HG03064 (cell line): ENCODE data around the gene ZFHX3.

Experiments used
- ATAC-seq: cut with Tn5 transposase; IDR thresholded peaks from one replicate; pipeline ENCODE4 v1.9.1; 2021; ENCODE audit warnings: low read depth; ENCODE audit not compliant: unreplicated experiment

The ZFHX3 gene

DNA sequence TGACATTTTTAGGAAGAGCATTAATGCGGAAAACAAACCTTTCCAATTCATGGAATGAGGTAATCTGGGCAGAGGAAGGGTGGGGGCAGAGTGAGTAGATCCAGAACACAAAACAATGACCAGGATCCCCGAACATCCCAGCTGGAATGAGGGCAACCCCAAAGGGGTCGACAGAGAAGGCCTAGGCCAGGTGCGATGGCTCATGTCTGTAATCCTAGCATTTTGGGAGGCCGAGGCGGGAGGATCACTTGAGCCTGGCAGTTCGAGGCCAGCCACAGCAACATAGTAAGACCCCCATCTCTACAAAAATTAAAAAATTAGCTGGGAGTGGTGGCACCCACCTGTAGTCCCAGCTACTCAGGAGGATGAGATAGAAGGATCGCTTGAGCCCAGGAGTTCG lies 64.7 kb downstream of the ZFHX3 start:
- ATAC-seq, result no peak

DNA sequence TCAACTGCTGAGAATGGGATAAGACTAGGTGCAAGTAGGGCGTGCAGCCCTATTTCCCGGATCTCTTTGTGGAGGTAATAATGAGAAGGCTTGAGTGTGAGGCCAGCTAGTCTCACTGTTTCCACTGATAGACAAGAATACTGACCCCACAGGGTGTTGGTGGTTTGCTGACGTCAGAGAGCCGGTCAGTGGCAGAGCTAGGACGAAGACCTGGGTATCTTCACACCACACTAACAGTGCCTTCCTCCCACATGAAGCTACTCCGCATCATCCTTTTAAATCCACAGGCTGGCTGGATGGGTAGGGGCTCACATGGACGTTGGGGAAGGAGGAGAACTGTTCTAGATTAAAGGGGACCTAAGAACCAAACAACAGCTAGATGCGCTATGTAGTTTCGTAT lies 68.0 kb downstream of the ZFHX3 start:
- ATAC-seq, result no peak

DNA sequence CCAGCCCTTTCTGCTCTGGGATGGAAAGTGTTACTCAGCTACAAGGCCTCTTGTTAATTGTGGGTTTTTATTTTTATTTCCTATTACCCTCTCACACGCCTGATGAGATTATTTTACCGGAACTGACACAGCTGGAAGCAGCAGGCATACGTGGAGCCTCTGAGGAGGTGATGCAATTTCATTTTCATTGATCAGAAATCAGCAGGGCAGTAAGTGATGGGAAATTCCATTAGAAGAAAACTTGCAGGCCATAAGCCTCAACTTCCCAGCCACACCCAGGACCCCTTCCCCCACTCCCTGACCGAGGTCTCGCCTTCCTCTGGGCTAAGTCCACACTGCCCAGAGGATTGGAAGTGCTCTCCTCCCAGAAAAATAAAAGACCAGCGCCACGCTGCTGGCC lies 69.7 kb downstream of the ZFHX3 start:
- ATAC-seq, result no peak

DNA sequence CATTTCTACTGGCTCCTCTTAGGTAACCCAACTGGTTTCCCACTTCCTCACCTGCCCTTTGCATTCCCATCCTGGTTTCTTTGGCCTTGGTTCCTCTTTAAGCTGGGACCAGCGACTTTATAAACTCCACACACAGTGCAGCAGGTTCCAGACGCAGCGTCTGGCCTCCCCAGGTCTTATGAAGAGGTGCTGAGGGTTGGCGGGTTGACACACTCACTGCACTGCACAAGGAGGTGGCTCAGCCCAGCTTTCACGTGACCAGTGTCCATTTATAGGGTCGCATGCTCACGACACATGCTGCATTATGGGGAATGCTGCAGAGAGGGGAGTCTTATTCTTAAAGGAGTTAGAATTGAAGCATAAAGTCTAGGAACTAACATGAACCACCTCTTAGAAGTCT lies 70.8 kb downstream of the ZFHX3 start:
- no peak for ATAC-seq

DNA sequence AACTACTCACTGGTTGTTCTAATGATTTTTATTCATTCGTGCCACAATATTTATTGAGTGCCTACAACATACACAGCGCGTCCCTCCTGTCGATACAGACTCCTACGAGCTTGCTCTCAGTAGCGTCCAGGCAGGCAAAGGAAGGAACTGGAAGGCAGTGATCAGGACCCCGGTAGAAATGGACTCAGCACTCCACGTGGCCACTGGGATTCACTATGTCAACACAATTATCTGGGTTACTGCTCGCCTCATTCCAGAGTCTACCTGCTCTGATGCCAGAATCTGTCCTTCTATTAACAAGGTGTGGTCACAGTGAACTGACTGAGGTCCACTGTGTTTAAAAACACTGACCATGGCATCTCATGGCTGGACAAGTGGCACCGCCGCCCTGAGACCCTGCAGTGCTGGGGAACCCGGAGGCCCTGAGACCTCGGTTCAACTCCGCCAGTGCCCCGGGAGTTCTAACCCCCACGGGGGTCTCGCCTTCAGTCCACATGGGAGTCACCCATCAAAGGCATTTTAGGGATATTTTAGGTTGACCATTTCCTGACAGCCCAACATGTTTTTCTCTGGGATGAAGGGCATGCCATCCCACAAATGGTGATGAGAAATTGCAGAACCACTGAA lies 71.4 kb downstream of the ZFHX3 start:
- no peak for ATAC-seq

DNA sequence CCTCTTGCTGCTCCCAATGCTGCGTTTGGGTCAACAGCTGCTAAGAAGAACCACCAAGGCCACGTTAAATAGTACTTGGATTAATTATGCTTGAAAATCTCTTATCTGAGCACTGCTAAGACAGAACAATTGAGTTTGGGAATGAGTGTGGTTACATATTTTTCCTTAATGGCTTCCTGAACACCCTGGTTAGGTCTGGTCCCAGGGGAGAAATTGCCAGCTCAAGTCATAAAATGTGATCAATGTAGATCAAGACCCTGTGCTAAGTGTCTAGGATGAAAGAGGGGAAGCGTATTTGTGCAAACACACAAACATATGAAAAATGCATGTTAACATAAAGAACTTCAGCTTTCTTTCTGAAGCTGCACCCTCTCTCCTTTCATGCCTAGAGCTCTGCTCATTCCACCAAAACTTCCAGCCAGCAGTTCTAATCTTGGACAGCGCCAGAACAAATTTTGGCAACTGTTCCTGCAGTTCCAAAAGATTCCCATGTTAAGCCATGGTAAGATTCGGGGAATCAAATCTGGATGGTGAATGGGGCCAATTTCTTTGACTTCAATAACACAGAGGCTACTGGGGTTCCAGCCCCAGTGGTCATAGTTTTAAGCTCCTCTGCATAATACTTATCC lies 72.0 kb downstream of the ZFHX3 start:
- ATAC-seq, result no peak

DNA sequence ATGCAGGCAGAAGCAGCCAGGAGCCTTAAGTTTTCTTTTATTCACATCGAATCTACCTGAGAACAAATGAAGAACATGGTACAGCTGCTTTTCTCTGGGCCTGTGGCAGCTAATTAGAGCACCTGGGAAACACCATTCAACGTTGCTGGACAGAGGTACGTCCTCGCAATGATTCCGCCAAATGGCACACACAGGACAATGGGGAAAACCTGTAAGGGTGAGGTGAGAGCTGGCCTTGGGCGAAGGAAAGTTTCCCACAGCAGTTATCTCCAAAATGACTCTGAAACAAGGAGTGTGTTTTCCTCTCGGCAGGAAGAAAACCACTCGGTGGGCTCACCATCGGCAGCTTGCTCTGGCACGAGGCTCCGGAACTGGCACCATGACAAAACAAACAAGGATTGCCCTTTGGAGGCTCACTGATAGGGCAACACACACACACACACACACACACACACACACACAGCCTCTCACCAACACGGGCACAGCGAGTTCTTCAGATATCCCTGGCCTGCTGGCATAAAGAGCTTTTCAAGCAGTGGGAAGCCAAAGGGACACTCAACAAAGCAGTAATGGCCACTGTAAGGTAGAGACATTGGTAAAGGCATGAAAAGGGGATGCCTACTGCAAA lies 73.7 kb downstream of the ZFHX3 start:
- no peak for ATAC-seq

DNA sequence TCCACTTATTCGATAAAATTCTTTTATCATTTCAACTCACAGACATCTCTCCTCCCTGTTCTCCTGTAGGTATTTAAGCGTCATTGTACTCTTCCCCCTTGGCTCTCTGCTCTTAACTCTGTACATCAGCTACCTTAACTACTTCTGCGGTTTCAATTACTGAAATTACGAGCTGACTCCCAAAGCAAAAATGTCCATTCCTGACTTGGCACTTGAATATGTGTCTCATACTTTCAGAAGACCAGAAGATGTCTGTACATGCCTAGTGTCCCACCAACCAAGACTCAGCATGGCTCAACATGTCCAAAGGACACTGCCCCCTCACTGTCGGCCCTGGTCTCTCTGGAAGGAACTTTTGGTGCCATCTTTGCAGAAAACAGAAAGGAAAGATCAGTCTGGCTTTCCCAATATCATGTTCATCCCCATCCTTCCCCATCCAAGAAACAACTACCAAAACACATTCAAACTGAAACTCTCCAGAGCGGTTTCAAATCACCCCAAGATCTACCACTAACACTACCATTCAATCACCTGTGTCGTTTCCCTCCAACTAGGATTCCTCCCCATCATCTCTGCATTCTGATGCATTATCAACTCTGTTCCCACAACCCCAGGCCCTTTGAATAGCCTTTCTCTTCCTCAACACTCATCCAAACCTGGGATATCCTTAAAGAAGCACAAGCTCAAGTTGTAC lies 74.9 kb downstream of the ZFHX3 start:
- no peak for ATAC-seq

DNA sequence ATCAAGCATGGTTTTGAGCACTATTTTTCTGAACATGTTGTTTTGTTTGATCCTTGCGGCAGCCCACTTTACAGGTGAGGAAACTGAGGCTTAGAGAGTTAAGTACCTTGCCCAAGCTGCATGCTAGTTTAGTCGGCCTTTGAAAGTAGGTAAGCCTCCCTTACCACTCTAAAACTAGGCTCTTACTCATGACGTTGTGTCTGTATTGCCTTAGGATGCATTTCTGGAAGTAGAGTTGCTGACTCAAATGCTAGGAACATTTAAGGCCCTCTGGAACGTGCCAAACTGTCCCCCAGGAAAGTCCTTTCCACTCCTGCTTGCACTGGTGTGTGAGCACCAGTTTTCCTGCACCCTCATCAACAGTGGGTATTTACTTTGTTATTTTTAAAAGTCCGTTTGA lies 76.6 kb downstream of the ZFHX3 start:
- ATAC-seq, result no peak

DNA sequence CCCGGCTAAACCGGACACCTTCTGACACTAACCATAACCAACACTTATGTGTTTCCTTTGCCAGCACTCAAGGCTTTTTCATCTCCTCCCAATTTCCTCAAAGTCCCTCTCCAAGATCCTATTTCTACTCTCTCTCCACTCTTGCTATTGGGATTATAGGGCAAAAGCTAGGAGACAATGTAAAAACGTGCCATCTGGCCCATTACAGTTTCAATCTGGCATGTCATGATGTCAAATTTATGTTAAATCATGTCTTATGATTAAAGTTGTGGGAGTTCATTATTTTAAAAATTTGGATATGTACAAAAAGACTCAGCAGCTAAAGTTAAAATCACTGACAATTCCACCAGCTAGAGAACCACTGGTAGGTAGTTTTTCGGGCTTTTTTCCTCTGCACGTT lies 77.3 kb downstream of the ZFHX3 start:
- ATAC-seq, result no peak

DNA sequence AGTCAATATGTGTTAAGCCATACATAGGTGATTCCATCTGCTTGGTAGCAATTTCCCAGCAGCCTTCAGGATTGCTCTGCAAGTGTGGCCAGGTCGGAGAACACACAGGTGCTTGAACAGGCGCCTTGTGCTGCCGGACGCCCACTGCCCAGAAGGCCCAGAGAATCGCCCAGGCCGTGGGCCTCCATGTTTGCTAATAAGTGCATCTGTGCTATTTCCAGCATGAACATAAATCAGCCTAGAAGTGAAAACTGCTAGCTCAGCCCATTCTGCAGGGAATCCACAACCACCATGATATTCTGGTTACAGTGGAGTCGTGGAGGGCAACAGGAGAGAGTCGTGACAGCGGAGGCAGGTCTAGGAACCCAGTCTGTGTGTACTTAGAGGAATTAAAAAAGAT lies 78.1 kb downstream of the ZFHX3 start:
- ATAC-seq, result no peak

DNA sequence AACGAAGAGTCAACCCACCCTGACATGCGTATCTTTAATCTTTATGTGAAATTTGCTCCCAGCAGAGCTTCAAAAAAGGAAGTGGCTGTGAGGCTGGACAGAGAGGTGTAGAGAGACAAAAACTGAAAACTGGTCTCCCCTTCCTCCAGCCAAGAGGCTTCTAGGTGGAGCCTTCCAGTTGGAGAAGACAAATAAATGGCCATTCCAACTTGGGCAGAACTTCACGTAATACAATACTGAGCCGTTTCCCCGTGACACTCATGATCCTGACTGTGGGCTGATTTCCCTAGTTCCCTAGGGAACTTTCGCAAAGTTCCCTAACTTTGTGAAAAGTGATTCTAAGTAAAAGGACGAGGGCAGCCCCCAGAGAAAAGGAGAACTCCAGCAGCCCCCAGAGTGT lies 78.8 kb downstream of the ZFHX3 start:
- no peak for ATAC-seq

DNA sequence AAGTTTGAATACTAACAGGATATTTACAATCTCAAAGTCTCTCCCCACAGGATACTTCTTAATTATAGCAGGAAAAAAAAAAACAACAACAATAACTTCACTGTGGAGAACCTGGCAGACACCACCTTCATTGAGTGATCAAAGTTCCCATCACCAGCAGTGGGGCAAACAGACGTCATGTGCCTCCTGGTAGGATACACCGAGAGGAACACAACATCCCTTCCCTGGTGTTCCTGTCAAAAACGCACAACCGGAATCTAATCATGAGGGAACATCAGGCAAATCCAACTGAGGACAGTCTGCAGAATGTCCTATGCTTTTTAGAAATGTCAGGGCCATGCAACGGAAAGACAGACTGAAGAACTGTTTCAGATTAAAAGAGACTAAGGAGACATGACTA lies 80.0 kb downstream of the ZFHX3 start:
- no peak for ATAC-seq

DNA sequence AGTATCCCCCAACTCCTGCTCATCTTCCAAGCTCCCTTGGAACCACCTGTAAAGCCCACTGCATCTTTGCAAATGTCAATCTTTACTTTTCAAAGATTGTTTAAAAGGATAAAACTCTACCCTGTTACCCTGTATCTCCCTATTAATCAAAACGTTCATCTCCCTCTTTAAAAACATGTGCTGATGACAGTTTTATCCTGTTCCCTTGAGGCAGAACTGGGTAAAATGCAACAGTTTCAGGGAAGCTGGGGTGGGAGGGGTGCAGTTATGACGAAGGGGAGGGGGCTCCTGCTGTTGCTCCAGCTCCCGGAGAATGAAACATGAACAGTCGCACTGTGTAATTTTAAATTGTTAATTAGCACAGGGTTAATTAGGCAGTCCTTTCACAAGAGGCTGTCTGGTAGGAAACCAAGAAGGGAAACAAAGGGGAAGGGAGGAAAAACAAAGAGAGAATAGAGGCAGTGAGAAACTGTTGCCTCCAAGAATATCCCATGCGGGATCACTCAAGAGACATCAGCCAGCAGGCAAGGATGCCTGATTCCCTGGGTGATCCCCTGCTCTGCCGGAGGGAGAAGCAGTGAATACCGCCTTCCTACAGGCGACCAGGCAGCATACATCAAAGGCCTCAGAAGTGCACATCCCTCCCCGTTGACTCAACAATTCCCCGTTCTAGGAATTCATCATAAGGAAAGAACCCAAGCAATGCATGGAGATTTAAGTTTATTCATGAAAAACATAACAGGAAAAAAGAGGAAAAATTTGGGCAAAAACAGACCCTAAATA lies 84.2 kb downstream of the ZFHX3 start:
- ATAC-seq, result no peak

DNA sequence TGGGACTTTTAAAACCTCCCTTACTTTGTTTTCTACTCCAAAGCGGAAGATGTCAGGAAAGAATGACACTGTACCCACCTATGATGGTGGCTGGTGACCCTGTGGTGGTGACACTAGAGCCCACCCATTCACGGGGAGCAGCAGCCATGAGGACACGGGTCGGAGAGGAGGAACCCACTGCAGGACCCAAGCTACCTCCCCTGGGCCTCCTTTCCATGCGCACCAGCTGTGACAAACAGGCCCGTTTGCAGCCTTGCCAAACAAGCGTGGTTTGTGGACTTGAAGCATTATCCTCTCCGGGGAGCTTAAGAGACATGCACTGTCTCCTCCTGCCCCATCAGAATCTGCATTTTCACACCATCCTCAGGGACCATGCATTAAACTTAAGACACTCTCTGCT lies 85.6 kb downstream of the ZFHX3 start:
- ATAC-seq, result no peak

DNA sequence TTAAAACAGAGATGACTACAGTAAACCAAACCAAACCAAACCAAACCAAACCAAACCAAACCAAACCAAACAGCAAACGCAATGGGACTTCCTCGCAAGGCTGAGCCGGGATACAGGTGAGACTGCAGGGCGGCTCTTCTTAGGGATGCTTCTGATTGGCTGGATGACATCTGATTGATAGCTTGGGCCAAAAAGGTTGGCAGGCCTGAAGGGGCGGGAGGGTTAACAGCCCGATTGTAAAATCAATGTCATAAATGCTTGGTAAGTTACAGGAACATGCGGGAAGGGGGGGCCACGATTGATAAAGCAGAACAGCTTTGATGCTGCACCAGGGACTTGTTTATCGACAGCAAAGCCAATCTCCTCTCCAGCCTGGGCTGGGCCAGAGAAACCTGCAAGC lies 86.1 kb downstream of the ZFHX3 start:
- no peak for ATAC-seq

DNA sequence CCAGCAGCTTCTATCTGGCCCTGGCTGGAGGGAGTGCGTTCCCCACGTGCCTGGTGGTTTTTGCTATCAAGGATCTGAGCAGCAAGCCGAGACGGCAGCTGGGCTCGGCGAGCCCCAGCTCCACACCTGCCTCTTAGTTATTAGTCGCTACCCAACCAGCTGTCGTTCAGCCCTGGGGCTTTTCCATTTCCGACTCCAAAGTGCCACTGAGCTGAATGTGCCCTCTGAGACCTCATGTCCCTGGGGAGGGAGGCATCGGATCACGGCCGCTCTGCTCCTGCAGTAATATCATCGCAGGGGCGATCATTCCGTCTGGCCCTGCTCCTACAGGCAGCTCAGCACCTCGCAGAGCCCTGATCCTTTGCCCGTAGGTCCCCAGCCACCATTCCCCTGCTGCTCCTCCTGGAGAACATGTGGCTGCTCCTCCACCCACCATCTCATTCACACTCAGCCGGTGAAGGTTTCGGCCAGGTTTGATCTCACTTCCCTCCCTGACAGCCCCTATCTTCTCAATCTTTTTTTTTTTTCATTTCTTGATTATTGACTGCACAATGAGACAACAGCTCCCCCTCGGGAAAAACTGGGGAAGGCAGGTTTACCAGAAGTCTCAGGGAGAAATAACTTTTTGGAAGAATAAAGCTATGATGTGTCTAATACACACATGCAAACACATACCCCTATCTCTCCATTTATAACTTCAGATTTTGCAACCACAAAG lies 86.7 kb downstream of the ZFHX3 start:
- no peak for ATAC-seq

DNA sequence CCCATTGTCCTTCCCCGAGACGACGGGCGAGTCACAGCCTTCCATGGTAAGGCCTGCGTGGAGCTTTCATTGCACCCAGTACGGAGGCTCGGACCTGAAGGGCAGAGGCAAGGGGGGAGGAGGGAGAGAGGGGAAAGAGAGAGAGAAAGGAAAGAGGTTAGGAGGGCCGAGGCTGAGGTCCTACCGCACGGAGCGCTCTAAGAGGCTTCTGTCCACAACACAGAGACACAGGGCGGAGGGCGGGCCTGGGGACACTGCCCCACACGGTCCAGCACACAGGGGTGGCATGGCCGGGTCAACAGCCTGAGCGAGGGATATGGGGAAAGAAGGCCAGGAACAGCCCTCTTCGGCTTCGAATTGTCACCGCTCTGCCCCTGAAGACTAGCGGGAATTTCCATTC lies 87.8 kb downstream of the ZFHX3 start:
- no peak for ATAC-seq

DNA sequence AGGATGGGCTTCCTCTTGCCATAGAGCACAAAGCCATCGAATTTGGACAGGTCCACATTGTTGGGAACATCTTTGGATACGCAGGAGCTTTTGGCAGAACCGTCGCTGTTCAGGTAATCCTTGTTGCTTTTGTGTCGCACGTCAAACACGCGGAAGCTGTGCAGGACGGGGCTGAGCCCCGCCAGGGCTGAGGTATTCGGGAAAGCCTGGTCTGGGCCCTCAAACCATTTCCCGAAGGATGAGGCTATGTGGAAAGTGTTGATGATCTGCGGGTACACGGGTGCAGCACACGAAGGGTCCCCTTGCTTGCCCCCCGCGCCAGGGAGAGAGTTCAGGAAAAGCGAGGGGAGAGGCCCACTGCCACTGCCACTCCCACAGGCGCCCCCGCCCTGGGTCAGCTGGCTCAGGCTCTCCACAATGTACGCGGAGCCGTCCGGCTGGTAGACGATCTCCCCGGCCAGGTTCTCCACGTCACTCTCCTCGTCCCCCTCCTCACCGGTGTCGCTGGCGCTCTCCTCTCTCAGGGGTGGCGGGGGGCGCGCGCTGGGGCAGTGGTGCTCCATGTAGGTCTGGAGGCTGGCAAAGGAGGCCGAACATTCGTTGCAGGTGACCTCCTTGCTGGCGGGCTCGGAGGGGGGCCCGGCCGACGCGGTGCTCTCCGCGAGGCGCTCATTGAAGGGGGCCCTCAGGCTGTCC lies 88.5 kb downstream of the ZFHX3 start:
- ATAC-seq, result no peak
